Sciatic nerve (tissue), 2 donors: ENCODE data around the gene PMP22. TPM values are rescaled to one million over a fixed set of nuclear protein-coding genes. Genes with fewer than 3 reads are reported as not detected.

Experiments
- ATAC-seq: fragments of 200-7000 bp; cut with Tn5 transposase; one replicate; pipeline ENCODE4 v1.9.1; 2020; ENCODE audit warnings: mild to moderate bottlenecking, moderate library complexity
- DNase-seq: peaks from one replicate; pipeline ENCODE4 v3.0.0-alpha.2; 2020; ENCODE audit warnings: low spot score
- intact Hi-C: fragments of 100-400 bp; cut with DNase I; formaldehyde crosslinking; loops from one replicate; pipeline ENCODE4 v1.14.2; 2022
- total RNA-seq: library from RNA; stranded (reverse); fragmentation: NEBNext Ultra II Directional; extraction: Animal tissue kit (Norgen Biotek cat#: 25700); gene quantifications from one replicate; pipeline ENCODE4 v1.2.1, GENCODE V29; 2021
- donor health status: DM: no; HTN: no; CAD: no.
- donor health status: DM: no; HTN: no; CAD: no.

Gene PMP22
- total RNA-seq, 1 donor from 2014 or later: 2,465 TPM

DNA sequence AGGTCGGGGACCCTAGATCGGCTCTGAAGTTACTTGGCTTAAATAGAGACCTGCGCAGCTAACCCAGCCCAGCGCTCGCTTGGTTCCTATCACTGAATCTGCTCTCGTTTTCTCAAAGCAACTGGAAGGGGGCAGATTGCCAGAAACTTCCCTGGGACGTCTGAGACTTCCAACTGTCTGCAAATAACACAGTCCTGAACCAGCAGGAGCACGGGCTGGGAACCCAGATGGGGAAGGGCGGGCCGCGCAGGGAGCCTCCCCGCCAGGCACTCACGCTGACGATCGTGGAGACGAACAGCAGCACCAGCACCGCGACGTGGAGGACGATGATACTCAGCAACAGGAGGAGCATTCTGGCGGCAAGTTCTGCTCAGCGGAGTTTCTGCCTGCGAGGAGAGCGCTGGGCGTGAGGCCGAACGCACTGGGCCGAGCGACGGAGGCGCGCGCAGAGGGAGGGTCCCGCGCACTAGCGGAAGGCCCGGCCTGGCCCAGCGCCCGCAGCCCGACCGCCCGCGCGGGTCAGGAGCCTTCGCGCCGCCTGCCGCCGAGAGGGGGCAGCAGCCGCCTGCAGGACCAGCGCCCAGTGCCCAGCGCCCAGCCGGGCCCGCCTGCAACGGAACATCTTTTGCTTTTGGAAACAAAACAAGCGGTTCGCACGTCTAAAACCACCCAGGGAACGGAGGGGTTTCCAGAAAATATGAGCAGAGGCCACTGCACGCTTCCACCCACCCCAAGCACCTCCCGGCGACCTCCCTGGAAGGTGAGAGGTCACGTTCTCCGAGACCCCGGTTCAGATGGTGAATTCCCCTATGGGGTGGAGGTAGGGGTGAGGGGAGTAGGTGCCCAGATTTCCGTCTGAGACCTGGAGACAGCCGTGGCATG, 4.5 kb downstream of the PMP22 start:
- DNase-seq: peak; percentile 93
- intact Hi-C loops: loop anchor here (2.0 to 10.0 kb wide), 2 partner anchors 144 to 242 kb away; no protein-coding TSS in a partner anchor
- ATAC-seq: peak; percentile 64

DNA sequence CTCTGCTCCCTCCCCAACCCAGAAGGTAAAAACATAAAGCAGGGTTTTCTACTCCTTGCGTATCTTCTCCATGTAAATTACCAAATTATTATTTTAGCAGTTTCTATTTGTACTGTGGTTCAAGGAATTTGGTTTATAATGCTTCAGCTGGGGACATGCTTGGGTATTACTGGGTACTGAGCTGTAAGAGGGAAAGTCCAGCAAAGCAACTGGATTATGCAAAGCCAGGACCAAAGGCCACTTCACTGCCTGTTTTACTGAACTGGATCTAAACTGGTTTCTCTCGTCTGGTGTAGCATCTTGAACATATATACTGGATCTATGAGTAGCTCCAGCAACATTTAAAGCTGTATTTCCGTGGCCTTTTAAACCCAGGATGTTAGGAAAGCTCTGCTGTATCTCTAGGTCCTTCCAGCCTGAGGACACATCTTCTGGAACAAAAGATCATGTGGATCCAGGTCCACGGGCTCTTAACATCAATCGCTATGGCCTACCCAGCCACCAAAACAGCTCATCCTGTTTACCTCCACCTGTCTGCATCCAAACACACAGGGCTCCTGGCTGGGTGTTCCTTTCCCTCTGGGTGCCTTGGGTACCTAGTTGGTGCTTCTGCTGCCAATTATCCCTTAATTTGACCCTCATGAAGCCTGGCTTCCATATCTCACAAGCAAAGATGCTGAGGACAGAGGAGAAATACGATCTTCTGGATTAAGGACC, 7.2 kb downstream of the PMP22 start:
- intact Hi-C loops: no loop called here
- DNase-seq (no peak), ATAC-seq (no peak)

DNA sequence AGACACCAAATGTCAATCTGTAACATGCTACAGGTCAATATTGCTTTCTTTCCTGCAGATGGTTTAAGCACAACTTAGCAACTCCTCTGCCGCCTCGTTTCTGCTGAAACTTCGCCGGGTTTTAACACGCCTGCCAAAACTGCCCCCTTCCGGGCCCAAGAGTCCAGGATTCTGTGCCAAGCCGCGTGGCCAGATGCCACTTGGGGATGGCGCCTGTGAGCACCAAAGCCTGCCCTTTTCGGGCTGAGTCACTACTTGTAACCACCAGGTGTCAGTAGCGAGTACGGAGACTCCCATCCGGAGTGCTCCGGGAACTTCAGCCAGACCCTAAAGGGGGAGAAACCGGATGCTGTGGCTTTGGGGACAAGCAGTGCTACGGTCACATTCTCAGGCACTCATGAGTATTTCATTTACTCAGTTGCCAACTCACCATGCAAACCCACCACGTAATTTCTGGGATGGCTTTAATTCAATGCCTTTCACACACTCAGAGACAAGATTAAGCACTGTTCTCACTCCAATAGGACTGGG, 7.8 kb downstream of the PMP22 start:
- ATAC-seq: peak; percentile 55
- peak; percentile 88 for DNase-seq
- intact Hi-C loops: no loop called here

DNA sequence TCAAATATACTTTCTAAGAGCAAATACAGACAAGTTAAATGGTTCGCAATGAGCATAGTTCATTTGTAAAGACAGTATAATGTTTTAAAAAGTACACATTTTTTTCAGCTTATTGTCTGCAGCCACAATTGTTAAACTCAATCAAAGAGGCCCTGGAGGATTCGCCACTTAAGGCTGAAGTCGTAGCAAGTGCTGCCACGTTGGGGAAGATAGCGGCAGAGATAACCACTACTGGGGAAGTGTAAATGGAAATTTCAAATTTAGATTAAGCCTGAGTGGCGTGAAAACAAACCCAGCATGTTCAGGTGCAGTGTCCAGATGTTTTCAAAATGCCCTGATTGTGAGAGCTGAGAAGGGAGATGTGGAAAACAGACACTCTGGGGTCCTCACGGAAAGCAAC, 8.4 kb downstream of the PMP22 start:
- no peak for ATAC-seq
- DNase-seq: no peak
- intact Hi-C loops: no loop called here

DNA sequence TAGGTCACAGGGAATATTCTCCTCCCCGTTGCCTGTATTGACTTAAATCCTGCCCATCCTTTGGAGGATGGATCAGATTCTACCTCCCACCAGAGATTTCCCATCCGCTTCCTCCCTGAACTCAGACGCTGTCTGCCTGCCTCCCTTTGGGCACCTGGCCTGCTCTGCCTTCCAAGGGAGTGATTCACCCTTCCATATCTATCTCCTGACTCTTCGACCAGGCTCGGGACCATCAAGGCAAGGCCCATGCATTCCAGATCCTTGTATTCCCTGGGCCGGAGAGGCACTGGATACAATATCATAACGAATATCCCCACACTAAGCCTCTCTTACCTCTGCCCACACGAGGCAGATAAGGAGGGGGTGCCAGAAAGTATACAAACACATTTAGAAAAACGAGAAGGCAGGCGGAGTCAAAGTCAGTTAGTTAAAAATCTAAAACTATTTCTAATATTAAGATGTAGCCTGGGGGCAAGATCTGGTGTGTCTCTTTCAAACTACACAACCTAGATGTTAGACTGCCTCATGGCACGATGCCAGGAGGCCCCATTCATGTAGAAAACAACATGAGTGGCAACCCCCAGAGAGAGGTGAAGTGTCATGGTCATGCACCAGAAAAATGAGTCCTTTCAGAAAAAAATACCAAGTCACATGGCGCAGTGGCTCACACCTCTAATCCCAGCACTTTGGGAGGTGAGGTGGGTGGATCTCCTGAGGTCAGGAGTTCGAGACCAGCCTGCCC, 9.2 kb downstream of the PMP22 start:
- no peak for DNase-seq
- no peak for ATAC-seq
- intact Hi-C loops: no loop called here

DNA sequence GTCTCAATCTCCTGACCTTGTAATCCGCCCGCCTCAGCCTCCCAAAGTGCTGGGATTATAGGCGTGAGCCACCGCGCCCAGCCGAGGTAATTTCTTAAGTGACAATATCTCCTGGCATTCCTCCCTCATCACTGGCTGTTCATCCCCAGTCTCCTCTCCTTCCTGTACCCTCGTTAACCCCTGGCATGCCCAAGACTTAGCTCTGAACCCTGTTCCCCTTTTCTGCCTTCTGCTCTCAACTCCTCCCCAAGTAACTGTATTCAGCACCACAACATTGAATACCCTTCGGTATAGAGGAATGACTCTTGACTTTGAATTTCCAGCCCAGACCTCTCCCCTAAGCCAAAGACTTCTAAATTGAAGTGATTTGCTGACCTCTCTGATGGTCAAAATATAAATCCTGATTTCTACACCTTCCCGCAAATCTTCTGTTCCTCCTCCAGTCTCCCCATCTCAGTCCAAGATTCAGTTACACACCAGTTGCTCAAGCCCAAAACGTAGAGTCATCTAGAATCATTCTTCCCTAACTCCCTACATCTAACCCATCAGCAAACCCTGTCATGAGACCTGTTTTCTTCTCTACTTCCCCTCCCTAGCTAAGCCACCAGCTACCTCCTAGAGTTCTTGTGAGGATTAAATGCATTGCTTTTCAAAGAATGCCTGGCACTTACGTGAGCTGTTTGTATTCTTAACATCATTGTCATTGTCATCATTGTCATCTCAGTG, 14.8 kb downstream of the PMP22 start:
- ATAC-seq: no peak
- no peak for DNase-seq
- intact Hi-C loops: no loop called here

DNA sequence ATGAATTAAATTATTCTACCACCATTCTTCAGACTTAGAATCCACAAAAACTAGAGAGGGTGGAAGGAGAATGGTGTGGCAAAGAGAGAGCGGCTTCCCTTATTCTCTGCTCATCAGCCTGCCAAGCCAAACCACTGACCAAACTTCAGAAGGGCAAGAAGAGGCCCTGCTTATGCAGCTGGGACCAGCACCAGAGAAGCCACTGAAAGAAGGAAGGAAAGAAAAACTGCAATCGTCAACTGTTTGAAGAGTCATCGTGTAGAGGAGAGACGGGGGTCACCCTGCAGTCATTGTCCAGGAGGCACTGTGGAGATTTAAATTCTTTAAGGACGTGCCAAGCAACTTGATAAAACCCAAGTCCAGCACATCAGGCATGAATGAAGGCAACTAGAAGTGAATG, 15.6 kb downstream of the PMP22 start:
- ATAC-seq (peak; percentile 31), DNase-seq (no peak)
- intact Hi-C loops: no loop called here

DNA sequence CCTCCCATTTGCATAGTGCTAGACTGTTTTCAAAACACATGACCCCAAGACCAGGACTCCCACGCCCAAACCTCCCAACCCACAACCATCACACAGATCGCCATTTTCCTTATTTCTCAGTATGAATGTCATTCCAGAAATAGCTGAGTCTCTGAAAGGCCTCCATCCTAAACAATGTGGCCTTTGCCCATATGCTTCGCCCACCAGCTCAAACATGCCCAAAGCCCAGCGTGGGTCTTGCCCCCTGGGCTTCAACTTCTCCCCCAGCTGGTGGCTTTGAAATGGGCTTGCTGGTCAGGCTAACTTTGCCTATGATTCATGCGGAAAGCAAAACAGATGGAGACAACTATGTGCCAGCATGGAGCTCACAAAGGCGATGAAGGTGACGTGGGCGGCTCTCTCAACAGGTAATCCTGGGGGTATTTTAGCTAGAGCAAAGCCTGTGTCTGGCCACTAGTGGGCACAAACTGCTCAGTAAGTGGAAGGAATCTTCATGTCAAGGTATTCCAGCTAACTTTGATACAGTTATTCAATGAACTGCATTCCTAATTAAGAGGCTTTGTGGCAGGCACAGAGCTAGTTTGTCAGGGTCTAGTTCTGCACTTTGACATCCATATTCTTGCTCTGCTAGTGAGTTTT, 17.1 kb downstream of the PMP22 start:
- intact Hi-C loops: no loop called here
- DNase-seq: no peak
- ATAC-seq: peak; percentile 56

DNA sequence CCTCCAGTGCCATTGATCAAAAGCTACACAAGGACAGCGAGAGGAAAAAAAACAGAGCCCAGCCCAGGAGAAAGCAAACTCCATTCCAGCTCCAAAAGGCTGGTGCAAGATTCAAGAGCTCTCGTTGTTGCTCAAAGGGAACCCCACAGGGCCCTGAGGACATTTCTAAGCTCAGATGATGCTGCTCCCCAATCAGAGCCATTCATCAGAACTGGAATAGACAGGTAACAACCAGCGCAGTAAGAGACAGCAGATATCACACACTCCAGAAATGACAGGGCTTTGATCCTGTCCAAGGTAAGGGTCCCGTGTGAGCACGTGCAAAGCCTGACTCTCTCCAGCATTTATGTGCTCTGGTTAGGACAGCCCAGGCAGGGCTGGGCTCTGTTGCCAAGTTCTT, 20.1 kb downstream of the PMP22 start:
- intact Hi-C loops: no loop called here
- DNase-seq (no peak), ATAC-seq (no peak)

DNA sequence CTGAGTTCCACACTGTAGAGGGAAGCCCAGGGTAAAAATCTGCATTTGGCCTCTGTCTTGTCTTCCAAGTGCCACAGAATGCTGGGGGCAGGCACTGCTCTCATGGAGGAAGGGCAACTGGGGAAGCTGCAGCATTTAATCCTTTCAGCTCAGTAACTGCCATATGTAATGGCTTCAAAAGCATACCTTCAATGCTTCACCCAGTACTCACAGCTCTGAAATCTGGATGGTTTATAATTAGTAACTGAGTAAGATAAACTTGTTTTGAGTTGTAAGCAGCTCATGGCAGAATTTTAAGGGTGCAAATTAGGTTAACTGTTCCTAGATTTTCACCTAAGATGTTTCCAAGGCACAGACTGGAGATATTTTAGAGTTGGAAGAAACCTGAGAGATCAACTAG, 24.5 kb downstream of the PMP22 start:
- DNase-seq (no peak), ATAC-seq (no peak)

DNA sequence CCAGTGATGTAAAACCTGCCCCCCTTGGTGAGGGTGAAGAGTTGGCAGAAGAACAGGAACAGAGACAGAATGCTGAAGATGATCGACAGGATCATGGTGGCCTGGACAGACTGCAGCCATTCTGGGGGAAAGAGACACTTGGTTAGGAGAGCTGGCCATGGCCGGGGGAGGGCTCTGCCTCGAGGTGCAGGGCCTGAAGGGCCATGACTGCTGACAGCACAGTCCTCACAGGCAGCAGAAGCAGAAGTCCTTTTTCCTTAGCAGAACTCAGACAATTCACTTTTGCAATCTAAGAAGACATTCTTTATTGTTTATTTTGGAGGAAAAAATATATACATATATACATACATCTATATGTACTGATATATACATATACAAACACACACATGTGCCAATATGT, 25.6 kb downstream of the PMP22 start:
- intact Hi-C loops: no loop called here
- ATAC-seq: peak; percentile 44
- DNase-seq: no peak

More for the DNA sequence above, 24.5 kb downstream of the PMP22 start:
- intact Hi-C loops: no loop called here

DNA sequence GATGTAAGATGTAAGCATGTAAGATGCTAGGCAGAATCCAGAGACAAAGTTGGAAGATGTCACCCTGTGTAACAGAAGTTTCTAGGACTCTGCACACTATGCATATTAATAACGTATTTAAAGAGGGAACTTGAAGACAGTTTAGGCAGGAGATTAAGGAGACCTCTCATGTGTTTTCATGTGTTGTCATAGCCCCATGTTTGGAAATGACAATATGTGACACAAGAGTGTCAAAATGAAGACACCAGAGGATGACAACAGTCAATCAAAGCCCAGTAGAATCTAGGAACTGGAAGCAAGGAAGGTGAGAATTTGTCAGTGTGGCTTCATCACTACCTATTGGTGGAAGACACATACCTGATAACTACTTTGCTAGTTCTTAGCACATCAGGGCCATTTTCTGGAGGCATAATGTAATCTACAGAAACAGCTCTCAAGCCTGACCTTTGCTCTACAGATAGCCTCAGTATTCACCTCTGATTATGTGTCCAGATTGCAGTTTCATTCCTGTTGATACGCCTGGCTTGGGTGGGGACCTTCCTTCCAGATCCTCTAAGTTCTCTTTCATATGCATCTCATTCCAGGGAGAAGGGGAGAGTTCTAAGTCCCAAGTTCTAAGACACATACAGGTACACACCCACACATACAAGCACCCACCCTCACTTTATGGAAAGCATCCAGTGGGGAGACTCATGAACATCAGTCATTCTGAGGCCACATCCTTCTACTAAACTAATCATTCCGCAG, 26.3 kb downstream of the PMP22 start:
- no peak for ATAC-seq
- DNase-seq: no peak
- intact Hi-C loops: no loop called here

DNA sequence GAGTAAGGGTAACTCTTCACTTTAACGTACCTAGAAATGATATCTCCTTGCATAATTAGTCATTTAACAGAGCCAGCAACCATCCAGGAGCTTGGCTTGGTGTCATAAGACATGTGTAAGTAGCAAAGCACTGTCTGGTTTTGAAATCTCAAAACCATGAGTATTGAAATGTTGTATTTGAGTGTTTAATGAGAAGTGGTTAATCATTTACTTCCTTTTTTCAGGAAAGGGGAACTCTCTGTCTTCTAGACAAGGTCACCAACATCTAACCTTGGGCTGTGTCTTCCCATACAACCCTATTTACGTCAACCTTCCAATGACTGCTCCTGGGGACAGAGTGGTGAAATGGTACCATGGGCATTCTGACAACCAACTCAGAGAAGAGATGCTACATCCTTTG, 27.1 kb downstream of the PMP22 start:
- intact Hi-C loops: no loop called here
- no peak for DNase-seq
- ATAC-seq: peak; percentile 35

DNA sequence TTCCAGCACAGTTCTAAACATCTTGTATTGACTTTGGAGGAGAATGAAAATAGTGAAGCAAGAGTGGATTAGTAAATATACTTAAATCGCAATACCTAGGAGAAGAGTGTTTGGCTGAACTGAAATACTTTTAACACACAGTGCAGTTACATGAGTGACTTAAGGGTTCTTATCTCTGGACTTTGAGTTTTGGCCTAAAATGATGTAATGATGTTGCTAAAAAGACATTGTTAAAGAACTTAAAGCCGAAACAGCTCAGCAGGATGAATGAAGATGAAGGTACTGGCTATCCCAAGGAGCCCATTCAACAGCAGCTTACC, 28.1 kb downstream of the PMP22 start:
- intact Hi-C loops: no loop called here
- ATAC-seq: no peak

DNA sequence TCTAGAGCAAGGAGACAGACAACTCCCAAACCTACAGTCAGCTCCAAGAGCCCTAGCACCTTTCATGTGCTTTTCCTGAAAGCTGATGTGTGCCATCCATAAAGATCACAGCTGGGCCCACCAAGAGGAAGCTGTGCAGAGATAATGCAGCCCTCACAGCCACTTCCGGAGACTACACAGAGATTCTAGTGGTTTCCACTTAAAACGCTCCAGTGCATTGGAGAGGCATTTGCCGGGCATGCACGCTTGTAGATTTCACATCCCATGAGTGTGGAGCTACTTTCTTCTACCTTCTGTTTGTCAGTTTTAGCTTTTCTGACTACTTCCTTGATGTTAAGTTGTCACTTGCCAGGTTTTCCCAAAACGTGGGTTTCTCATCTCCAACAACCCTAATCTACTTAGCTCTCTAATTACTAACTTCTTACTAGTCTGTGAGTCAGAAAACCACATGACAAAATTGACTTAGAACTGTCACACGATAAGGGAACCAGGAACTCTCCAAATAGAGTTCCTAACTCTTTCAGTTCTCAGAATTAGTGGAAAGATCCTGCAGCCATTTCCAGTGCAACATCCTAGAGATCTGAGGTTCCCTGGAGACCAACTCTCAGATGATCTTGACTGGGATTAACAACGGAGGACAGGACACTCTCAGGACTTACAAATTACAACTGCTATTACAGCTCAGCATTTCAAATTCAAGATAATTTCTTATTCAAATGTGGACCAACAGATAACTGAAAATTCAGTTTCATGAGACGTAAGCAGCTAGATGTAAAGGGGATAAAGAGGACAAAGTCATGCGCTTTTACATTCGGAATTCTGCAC, 28.6 kb downstream of the PMP22 start:
- intact Hi-C loops: no loop called here
- no peak for ATAC-seq
- no peak for DNase-seq

More for the DNA sequence above, 28.1 kb downstream of the PMP22 start:
- no peak for DNase-seq

DNA sequence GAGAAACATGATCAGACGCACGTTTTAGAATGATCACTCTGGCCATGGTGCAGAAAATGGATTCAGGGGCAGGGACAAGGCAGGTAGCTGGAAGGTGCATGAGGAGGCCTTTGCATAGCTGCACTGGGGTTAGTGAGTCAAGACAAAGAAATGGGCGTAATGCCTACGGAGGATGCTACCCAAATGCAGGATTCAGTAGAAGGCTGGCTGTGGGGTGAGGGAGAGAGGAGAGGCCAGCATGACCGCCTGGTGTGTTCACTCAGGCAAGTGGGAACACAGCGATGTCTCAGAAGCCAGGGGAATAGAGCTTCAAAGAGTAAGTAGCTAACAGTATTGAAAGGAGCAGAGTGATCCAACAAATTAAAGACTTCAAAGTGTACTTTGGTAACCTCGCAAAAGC, 31.2 kb downstream of the PMP22 start:
- intact Hi-C loops: no loop called here
- ATAC-seq: no peak
- DNase-seq: no peak
